Measurements from ENCODE around the gene RPL10. TPM values are rescaled to one million over a fixed set of nuclear protein-coding genes. Genes with fewer than 3 reads are reported as not detected.

RPL10 gene
- total RNA-seq, 1 donor from 2014 or later = 2,853 TPM

DNA sequence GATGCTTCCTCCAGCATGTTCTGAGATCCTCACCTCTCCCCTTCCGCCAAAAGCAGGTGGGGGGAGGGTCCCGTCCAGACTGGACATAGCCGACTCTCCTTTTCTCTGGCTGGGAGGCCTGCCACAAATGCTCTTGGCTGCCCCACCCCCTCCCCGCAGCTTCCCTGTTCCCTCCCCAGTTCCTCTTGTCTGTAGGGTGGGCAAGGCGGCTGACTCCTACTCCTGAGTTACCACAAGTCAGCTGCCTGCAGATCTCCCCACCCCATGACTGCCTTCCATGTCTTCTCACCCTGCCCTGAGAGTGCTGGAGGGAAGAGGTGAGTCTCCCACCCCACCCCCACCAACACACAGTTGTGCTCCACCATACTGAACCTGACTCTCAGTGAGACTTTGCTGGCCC lies 33.2 kb downstream of the RPL10 start:
- Mint-ChIP-seq H3K4me3 (peak overlapping the region; percentile 61), H3K27me3 (ENCODE audit: low read depth) (no peaks in the 10 kb centered on the region), H3K9me3 (no peaks in the 10 kb centered on the region), H3K27ac (ENCODE audit: unreplicated experiment) (no peak overlapping the region), H3K36me3 (ENCODE audit: low read depth) (peaks cover 15% of the 10 kb centered on the region), H3K4me1 (peaks cover 26% of the 10 kb centered on the region)
- TF ChIP-seq, protein P1, sequence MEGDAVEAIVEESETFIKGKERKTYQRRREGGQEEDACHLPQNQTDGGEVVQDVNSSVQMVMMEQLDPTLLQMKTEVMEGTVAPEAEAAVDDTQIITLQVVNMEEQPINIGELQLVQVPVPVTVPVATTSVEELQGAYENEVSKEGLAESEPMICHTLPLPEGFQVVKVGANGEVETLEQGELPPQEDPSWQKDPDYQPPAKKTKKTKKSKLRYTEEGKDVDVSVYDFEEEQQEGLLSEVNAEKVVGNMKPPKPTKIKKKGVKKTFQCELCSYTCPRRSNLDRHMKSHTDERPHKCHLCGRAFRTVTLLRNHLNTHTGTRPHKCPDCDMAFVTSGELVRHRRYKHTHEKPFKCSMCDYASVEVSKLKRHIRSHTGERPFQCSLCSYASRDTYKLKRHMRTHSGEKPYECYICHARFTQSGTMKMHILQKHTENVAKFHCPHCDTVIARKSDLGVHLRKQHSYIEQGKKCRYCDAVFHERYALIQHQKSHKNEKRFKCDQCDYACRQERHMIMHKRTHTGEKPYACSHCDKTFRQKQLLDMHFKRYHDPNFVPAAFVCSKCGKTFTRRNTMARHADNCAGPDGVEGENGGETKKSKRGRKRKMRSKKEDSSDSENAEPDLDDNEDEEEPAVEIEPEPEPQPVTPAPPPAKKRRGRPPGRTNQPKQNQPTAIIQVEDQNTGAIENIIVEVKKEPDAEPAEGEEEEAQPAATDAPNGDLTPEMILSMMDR (conservative IDR thresholded peaks at IDR 0.05) = no peak
- no peak for DNase-seq (ENCODE audit: low read depth, low spot score)

DNA sequence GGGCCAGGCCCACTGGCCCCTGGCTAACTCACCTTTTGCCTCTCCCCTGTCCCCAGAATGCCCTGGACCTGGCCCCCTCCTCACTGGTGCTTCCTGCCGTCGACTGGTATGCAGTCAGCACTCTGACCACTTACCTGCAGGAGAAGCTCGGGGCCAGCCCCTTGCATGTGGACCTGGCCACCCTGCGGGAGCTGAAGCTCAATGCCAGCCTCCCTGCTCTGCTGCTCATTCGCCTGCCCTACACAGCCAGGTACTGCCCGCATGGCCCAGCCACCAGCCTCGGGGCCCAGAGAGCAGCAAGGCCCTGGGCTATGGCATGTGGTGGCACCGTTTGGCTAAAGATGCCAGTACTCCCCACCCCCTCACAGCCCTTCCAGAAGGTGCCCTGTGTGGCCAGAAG lies 34.0 kb downstream of the RPL10 start:
- no peaks in the 10 kb centered on the region for H3K9me3 Mint-ChIP-seq

DNA sequence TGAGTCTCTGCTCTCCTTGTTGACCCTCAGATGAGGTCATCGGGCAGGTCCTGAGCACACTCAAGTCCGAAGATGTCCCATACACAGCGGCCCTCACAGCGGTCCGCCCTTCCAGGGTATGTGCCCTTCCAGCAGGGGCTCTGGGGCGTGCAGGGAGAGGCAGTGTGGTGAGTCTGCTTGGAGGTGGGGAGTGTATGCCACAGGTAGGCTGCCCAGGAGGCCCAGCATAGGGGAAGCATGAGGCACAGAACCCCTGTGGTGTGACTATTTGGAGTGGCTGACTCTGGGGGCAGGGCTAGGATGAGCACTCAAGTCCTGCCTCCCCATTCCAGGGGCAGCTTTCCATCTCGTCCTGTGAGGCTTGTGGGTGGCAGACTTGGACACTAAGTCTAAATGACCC lies 35.4 kb downstream of the RPL10 start:
- peaks cover 29% of the 10 kb centered on the region for H3K4me1 Mint-ChIP-seq
- H3K27ac Mint-ChIP-seq (ENCODE audit: unreplicated experiment) = no peak overlapping the region
- H3K9me3 Mint-ChIP-seq = no peaks in the 10 kb centered on the region
- no peaks in the 10 kb centered on the region for H3K27me3 Mint-ChIP-seq (ENCODE audit: low read depth)
- TF ChIP-seq, protein P1 (conservative IDR thresholded peaks at IDR 0.05) = no peak
- H3K4me3 Mint-ChIP-seq = peak overlapping the region; percentile 67
- H3K36me3 Mint-ChIP-seq (ENCODE audit: low read depth) = peaks cover 15% of the 10 kb centered on the region
- DNase-seq (ENCODE audit: low read depth, low spot score) = no peak

More for the DNA sequence above, 34.0 kb downstream of the RPL10 start:
- TF ChIP-seq, protein P1 (conservative IDR thresholded peaks at IDR 0.05) = no peak
- DNase-seq (ENCODE audit: low read depth, low spot score) = no peak
- H3K27ac Mint-ChIP-seq (ENCODE audit: unreplicated experiment) = no peak overlapping the region
- H3K4me3 Mint-ChIP-seq = no peak overlapping the region
- no peaks in the 10 kb centered on the region for H3K27me3 Mint-ChIP-seq (ENCODE audit: low read depth)
- peaks cover 15% of the 10 kb centered on the region for H3K36me3 Mint-ChIP-seq (ENCODE audit: low read depth)
- H3K4me1 Mint-ChIP-seq = peaks cover 27% of the 10 kb centered on the region

DNA sequence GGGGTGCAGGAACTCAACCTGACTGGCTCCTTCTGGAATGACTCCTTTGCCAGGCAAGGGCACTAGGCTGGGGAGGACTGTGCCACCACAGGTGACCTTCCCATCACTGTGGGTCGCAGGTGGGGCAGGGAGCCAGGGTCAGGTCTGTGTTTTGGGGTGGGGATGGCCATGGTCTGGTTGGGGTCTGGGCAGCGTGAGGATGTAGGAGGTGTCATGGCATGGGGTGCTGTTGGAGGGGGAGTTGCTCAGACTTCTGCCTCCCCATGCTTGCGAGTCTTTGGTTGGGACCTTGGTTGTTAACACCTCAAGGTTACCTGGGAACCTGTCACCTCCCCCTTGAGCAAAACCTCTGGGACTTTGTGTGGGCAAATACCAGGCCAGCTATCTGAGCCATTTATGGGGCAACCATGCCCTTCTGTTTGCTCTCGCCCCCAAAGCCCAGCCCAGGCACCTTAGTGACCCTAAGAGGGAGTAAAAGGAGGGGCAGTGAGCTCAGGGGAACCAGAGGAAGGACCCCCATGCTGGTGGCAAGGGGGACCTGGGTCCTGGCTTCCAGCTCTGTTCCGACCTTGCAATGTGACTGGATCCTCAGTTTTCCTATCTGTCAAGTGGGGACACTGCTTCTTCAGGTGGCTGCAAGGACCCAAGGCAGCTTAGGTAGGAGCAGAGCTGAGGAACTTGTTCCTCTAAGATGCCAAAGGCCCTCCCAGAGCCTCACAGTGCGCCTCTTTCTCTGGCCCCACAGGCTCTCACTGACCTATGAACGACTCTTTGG lies 36.4 kb downstream of the RPL10 start:
- no peak overlapping the region for H3K27ac Mint-ChIP-seq (ENCODE audit: unreplicated experiment)

DNA sequence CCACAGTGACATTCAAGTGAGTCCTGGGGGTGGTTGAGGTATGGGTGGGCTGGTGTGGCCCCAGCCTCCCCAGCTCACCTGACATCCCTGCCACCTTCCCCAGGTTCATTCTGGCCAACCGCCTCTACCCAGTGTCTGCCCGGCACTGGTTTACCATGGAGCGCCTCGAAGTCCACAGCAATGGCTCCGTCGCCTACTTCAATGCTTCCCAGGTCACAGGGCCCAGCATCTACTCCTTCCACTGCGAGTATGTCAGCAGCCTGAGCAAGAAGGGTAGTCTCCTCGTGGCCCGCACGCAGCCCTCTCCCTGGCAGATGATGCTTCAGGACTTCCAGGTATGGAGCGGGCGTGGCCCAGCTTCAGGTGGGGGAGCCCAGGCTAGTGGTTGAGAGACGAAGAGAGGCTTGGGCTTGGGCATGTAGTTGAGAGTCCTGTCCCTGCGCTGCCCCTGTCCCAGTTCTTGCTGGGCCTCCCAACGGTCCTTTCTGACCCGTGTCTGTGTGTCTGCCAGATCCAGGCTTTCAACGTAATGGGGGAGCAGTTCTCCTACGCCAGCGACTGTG lies 37.1 kb downstream of the RPL10 start:
- H3K27me3 Mint-ChIP-seq (ENCODE audit: low read depth) = no peaks in the 10 kb centered on the region
- H3K4me1 Mint-ChIP-seq = peaks cover 20% of the 10 kb centered on the region
- peak overlapping the region; percentile 86 for H3K4me3 Mint-ChIP-seq
- TF ChIP-seq, protein P1 (conservative IDR thresholded peaks at IDR 0.05) = no peak
- H3K27ac Mint-ChIP-seq (ENCODE audit: unreplicated experiment) = no peak overlapping the region
- no peaks in the 10 kb centered on the region for H3K9me3 Mint-ChIP-seq
- no peak for DNase-seq (ENCODE audit: low read depth, low spot score)
- H3K36me3 Mint-ChIP-seq (ENCODE audit: low read depth) = peaks cover 13% of the 10 kb centered on the region

More for the DNA sequence above, 36.4 kb downstream of the RPL10 start:
- Mint-ChIP-seq H3K27me3 (ENCODE audit: low read depth) (no peaks in the 10 kb centered on the region), H3K9me3 (no peaks in the 10 kb centered on the region), H3K4me3 (peak overlapping the region; percentile 31), H3K36me3 (ENCODE audit: low read depth) (peaks cover 13% of the 10 kb centered on the region), H3K4me1 (peaks cover 23% of the 10 kb centered on the region)
- TF ChIP-seq, protein P1 (conservative IDR thresholded peaks at IDR 0.05) = no peak
- no peak for DNase-seq (ENCODE audit: low read depth, low spot score)

All from neural crest cell (in vitro differentiated cells).